Medulla oblongata (tissue), 1 donor: Measurements from ENCODE around the gene LAMTOR2.

ENCODE experiments used
- DNase-seq: peaks from one replicate; pipeline ENCODE4 v3.0.0-alpha.2; 2015; ENCODE audit errors: extremely low spot score

Gene LAMTOR2

GRCh38 chr1:156076609-156077429 is 22.2 kb downstream of the LAMTOR2 start:
- DNase-seq, result no peak

- no peak for DNase-seq
These were observed 22.8 kb downstream of the LAMTOR2 start for GRCh38 chr1:156077430-156077760.

- DNase-seq, result no peak
These were observed 24.1 kb downstream of the LAMTOR2 start for GRCh38 chr1:156078728-156079127.

GRCh38 chr1:156079762-156080161 is 25.2 kb downstream of the LAMTOR2 start:
- no peak for DNase-seq

GRCh38 chr1:156080241-156080862 is 25.8 kb downstream of the LAMTOR2 start:
- no peak for DNase-seq

GRCh38 chr1:156080863-156081179 is 26.2 kb downstream of the LAMTOR2 start:
- DNase-seq, result no peak

GRCh38 chr1:156081180-156081916 is 26.8 kb downstream of the LAMTOR2 start:
- no peak for DNase-seq

- DNase-seq, result no peak
These were observed 27.3 kb downstream of the LAMTOR2 start for GRCh38 chr1:156081917-156082308.

GRCh38 chr1:156082309-156083091 is 27.9 kb downstream of the LAMTOR2 start, which contains the start of gene MEX3A:
Gene MEX3A (minus strand): TSS chr1:156082465. CDS start chr1:156081998, 467 bp downstream.
- DNase-seq, result peak; percentile 76

GRCh38 chr1:156083800-156084790 is 29.5 kb downstream of the LAMTOR2 start:
- no peak for DNase-seq

GRCh38 chr1:156086256-156086662 is 31.7 kb downstream of the LAMTOR2 start:
- DNase-seq, result no peak

GRCh38 chr1:156089704-156090103 is 35.1 kb downstream of the LAMTOR2 start:
- DNase-seq, result no peak

GRCh38 chr1:156090138-156090839 is 35.7 kb downstream of the LAMTOR2 start:
- peak; percentile 86 for DNase-seq

GRCh38 chr1:156090840-156091188 is 36.2 kb downstream of the LAMTOR2 start:
- peak; percentile 92 for DNase-seq

GRCh38 chr1:156091610-156092009 is 37.0 kb downstream of the LAMTOR2 start:
- DNase-seq, result no peak

- no peak for DNase-seq
These were observed 41.4 kb downstream of the LAMTOR2 start for GRCh38 chr1:156095906-156096508.

- peak; percentile 89 for DNase-seq
These were observed 42.2 kb downstream of the LAMTOR2 start for GRCh38 chr1:156096640-156097391.

GRCh38 chr1:156097499-156098178 is 43.1 kb downstream of the LAMTOR2 start:
- no peak for DNase-seq
